HG03060 (cell line): ENCODE measurements around the gene GRIK5.
"Not testable (repeated sequence)": the region's sequence is repeated elsewhere in the genome, so short reads cannot be mapped to it uniquely, and the experiment has no call there.

Experiments
- ATAC-seq: cut with Tn5 transposase; IDR thresholded peaks from one replicate; pipeline ENCODE4 v1.9.1; 2021; ENCODE audit warnings: low read depth, moderate number of reproducible peaks; ENCODE audit not compliant: unreplicated experiment

Gene GRIK5

DNA sequence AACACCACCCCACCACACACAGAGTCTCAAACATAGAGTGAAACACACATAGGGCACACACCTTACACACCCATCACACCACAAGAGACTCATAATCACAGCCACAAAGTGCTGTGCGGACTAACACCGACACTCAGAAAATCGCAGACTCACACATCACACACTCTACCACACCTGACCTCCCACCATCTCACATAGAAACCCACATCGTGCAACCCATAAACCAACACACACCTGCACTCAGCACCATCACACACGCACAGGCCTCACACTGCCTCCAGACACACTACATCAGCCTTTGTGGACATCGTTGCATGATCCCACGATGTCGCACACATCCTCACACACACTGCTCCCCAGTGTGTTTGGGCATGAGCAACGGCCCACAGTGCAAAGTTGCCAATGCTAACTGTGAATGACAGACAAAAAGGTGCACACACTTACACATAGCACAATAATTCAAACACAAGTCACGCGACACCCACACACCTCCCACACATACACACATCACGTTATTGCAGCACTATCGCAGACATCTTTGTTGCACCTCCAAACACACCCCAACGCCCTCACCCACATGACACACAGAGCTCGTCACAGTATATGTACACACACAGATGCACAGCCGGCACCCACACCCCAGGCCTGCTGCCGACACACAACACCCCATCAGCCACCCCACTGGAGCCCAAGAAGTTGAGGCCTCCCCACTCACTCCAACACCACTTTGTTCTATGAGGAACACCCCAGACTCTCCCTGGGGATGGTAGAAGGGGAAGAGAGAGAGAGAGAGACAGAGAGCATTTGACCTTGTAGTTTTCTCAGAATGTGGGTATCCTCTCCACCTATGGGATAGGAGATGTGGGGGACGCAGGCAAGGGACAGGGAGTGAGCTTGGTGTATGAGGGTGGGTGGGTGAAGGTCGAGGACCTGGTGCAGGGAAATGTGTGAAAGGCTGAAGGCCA, 74.7 kb downstream of the GRIK5 start:
- no peak for ATAC-seq

GRCh38 chr19:41994521-41994971, 75.5 kb downstream of the GRIK5 start:
- no peak for ATAC-seq

GRCh38 chr19:41993612-41994483, 76.2 kb downstream of the GRIK5 start, which contains the start of gene ATP1A3:
Gene ATP1A3, minus strand, starts transcription at chr19:41994230. Its CDS starts 154 bp downstream, at chr19:41994076.
- no peak for ATAC-seq

DNA sequence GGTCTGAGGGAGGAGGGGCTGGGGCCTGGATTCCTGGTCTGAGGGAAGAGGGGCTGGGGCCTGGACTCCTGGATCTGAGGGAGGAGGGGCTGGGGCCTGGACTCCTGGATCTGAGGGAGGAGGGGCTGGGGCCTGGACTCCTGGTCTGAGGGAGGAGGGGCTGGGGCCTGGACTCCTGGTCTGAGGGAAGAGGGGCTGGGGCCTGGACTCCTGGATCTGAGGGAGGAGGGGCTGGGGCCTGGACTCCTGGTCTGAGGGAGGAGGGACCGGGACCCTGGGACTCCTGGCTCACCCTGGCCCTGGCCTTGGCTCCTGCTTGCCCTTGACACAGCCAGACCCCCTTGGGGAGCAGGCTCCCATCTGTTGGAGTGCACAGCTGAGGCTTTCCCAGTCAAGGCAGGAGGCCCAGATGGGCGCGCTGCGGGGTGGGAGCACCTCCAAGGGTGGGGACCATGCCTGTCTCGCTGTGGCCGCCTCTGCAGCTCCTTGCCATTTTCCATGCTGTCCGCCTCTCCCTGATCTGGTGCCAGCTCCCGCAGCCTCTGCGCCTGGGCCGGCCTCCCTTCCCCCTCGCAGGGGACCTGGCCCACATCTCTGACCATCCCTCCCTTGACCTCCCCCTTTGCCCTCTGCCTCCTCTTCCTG, 78.0 kb downstream of the GRIK5 start:
- not testable (repeated sequence) for ATAC-seq

GRCh38 chr19:41991025-41991424, 79.0 kb downstream of the GRIK5 start:
- no peak for ATAC-seq

- ATAC-seq = no peak
Measured at GRCh38 chr19:41990615-41991014, 79.4 kb downstream of the GRIK5 start.

DNA sequence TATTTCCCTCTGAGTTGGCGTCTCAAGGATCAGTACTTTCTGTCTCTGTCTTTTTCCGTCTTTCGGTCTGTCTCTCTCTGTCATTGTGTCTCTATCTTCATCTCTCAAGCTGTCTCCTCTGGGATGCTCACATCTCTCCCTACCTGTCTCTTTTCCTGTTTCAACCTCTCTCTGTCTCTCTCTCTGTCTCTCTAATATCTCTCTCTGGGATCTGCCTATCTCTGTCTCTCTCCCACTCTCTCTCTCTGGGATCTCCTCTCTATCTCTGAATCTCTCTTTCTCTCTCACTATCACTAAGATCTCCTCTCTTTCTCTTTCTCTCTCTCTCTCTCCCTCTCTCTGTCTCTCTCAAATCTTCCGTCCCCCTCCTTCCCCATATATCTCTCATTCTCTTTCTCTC, 80.0 kb downstream of the GRIK5 start:
- ATAC-seq = no peak

- no peak for ATAC-seq
Measured at GRCh38 chr19:41988947-41989346, 81.1 kb downstream of the GRIK5 start.

- ATAC-seq = no peak
Measured at GRCh38 chr19:41987141-41987860, 82.7 kb downstream of the GRIK5 start.

DNA sequence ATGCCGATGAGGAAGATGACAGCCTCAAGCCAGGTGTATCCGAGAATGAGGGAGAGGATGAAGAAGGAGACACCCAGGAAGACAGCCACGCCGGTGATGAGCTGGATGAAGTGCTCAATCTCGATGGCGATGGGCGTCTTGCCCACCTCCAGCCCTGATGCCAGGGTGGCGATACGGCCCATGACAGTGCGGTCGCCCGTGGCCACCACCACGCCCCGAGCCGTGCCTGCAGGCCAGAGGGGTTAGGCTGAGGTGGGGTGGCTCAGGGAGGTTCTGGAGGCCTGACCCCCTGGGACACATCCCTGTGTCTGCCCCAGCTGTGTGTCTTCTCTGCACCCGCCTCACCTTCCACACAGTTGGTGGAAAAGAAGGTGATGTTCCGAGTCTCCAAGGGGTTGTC, 85.0 kb downstream of the GRIK5 start:
- ATAC-seq = no peak

DNA sequence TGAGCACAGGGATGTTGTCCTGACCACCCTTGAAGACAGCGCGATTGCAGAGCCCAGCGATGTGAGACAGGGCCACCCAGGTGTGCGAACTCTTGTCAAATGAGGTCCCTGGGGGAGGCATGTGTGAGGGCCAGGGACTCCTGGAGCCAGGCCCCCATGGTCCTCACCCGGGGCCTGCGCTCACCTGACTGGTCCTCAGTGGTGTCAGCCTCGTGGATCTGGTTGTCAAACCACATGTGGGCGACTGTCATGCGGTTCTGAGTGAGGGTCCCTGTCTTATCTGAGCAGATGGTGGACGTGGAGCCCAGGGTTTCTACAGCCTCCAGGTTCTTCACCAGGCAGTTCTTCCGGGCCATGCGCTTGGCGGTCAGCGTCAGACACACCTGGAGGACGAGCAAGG, 88.3 kb downstream of the GRIK5 start:
- ATAC-seq = no peak

- no peak for ATAC-seq
Measured at GRCh38 chr19:41978470-41978869, 91.5 kb downstream of the GRIK5 start.

DNA sequence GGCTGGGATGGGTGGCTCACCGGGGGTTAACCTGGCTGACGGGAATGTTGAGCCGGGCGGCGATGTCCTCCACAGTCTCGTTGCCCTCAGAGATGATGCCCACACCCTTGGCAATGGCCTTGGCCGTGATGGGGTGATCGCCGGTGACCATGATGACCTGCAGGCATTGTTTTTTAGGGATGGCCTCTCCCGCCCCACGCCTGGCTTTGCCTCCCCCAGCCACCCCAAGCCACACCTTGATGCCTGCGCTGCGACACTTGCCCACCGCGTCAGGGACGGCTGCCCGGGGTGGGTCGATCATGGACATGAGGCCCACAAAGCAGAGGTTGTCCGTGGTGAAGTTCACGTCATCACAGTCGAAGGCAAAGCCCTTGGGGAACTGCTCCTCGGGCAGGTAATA, 92.1 kb downstream of the GRIK5 start:
- no peak for ATAC-seq

DNA sequence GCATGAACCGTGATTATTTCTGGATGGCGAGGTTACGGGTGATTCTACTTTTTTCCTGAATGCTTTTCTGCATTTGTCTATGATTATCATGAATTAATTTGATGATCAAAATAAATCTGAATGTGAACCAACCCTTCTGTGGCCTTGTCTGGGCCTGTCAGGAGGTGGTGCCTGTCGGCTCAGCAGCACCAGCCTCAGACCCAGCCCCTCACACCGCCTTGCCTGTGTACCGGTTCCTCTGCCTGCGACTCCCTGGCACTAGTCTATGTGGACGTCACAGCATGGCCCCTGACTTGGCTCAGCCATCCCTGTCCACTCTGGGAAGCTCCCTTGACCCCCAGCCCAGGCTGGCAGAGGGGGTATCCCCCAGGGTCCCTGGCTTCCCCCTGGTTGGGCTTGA, 95.4 kb downstream of the GRIK5 start:
- ATAC-seq = no peak

DNA sequence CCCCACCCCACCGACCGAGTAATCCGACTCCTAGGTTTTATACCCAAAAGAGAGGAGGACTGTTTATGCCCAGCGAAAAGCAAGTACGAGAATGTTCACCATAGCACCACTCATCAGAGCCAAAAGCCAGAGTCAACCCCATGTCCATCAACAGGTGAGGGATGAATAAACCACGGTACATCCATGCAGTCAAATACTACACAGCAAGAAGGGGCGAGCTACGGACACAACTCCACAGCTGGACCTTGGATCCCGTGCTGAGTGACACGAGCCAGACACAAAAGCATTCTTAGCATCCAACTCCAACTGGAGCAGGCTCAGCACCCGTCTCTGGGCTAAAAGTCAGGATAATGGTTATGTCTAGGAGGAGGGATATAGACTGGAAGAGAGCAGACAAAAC, 98.6 kb downstream of the GRIK5 start:
- ATAC-seq = no peak

DNA sequence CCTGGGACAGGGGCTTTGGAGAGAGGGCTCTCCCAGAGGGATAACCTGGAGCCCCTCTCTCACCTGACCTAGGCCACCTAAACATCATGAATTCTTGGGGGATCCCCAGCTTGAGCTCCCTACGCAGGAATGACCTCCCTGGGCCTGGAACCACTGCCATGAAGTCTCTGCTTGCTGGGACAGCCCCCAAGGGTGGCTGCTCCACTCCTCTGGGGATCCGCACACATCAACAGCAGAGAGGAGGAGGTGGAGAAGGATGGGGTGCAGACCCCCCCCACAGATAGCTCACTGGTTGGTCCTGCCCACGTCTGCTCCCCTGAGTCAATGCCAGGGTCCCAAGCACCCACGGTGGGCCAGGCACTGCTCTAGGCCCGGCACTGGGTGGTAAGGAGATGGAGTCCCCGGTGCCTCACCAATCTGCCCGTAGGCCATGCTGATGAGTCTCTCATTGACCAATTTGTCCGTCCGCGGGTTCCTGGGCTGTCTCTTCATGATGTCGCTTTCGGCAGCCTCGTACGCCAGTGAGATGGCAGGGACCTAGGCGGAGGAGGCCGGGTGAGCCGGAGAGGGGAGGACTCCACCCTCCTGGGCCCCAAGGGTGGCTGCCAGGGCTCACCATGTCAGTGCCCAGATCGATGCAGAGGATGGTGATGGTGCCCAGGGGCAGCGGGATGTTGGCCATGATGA, 100.1 kb downstream of the GRIK5 start:
- ATAC-seq = no peak

DNA sequence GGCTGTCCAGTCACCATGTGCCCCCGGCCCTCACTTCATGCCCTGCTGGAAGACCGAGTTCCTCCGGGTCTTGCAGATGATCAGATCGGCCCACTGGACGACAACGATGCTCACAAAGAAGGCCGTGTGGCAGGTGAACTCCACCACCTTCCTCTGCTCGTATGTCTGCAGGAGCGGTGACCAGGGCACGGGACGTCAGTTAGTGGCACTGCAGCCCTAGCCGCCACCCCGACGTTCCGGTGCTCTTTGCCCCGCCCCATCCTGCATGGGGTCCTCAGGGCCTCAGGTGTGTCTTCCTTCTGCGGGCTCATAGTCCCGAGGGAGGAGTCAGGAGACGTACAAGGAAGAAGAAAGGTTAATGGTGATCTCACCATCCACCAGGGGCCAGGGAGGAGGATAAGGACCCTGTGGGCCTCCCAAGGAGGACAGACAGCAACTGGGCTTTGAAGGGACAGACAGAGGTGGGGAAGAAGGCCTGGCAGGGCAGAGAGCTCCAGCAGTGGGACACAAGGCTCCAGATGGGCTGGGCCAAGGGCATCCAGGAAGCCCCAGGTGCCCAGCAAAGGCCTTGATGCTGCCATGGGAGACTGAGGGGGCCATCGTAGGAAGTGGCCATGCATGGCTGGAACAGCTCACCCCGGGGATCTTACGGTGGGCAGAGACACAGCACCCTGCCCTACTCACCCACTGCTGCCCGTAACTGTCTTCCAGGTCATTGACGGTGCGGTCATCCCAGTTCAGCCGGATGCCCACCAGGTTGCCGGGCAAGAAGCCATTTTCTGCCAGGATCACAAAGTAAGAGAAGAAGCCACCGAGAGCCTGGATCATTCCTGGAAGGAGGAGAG, 101.0 kb downstream of the GRIK5 start:
- ATAC-seq = no peak

DNA sequence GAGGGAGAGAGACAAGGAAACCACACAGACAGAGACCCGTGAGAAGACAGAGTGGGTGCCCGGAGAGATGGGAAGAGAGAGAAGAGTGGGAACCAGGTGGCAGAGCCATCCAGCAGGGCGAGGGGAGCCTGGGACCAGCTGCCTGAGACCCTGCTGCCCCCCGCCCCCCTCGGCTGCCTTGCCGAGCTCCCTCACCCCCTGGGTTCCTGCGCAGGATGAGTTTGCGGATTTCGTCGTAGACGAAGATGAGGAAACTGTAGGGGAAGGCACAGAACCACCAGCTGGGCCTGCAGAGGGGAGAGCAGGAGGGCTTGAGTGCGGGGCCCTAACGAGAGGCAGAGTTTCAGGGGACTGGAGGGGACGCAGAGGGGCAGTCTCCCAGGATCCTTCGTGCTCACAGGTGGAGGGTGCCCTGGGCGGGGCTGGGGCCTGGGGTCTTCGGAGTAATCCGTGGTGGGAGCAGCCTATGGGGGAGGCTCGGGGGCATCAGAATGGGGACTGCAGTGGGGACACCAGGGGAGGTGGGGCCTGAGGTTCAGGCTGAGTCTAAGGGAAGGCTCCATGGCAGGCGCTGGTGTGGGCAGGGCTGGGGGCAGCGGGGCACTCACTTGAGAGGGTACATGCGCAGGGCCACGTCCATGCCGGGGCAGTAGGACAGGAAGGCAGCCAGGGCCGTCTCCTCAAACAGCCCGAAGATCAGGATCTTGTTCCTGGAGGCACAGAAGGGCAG, 102.8 kb downstream of the GRIK5 start:
- ATAC-seq = no peak
